Vagina (tissue), 2 donors: ENCODE measurements around the gene ADAMTS9.

ENCODE experiments used
- CTCF ChIP-seq, 3 experiments: fragments of 450-650 bp in 2 of 3; fragments of 200-600 bp in 1 of 3; sonication (generic) in 1 of 3; IDR thresholded peaks; one replicate each; pipeline ENCODE4 v1.5.1; 2017 to 2019; ENCODE audit warnings: antibody characterized with exemption in 3 of 3, mild to moderate bottlenecking in 2 of 3, moderate library complexity in 2 of 3
- POLR2A ChIP-seq, 2 donors: fragments of 450-650 bp; IDR thresholded peaks; one replicate each; pipeline ENCODE4 v1.6.1; 2017; ENCODE audit warnings: antibody characterized with exemption in 2 of 2, mild to moderate bottlenecking in 2 of 2, moderate library complexity in 2 of 2
- POLR2AphosphoS5 ChIP-seq, 2 donors: sonication (generic); formaldehyde crosslinking; IDR thresholded peaks; one replicate each; pipeline ENCODE4 v1.9.0; 2017; ENCODE audit warnings: antibody characterized with exemption in 2 of 2, mild to moderate bottlenecking in 2 of 2, low read depth in 1 of 2; ENCODE audit not compliant: insufficient read depth in 1 of 2

- TF ChIP-seq CTCF (IDR thresholded peaks at IDR 0.05) (no peak), POLR2A (IDR thresholded peaks at IDR 0.05) (no peak), POLR2AphosphoS5 (IDR thresholded peaks at IDR 0.05; ENCODE audit: insufficient read depth in 1 of 2, low read depth in 1 of 2) (no peak)
Observed at GRCh38 chr3:64559588-64559987, 128.2 kb downstream of the ADAMTS9 start.
